HCT116 (cell line): ENCODE measurements around the gene PIPOX. TPM values are rescaled to one million over a fixed set of nuclear protein-coding genes. Genes with fewer than 3 reads are reported as not detected.

Experiments used
- ATAC-seq: fragments of 200-7000 bp; cut with Tn5 transposase; 2 replicates; pipeline ENCODE4 v1.9.1; 2020; ENCODE audit warnings: mild to moderate bottlenecking, moderate library complexity
- BruUV-seq: library from RNA; stranded (reverse); fragments of 400-500 nt; replicated peaks from 2 replicates; lab custom pipeline; 2021; lab: Mats Ljungman, UMichigan
- CTCF ChIA-PET: fragments of 300-600 bp; sonication (Branson Sonifier 250); formaldehyde crosslinking; loops from one replicate; lab custom pipeline; 2021; ENCODE audit warnings: antibody characterized with exemption; lab: Charles Lee
- POLR2A ChIA-PET: fragments of 300-600, 350-600 bp; sonication (Branson Sonifier 250); formaldehyde crosslinking; loops from one replicate; lab custom pipeline; 2021; ENCODE audit warnings: antibody characterized with exemption; lab: Charles Lee
- RAD21 ChIA-PET, 2 experiments: fragments of 300-600 bp; sonication (Branson Sonifier 250); formaldehyde crosslinking; loops; one replicate each; lab custom pipeline; 2023; ENCODE audit warnings: low total read pairs in 2 of 2; ENCODE audit not compliant: uncharacterized antibody in 2 of 2, unreplicated experiment in 2 of 2, low non-redundant PET in 1 of 2; lab: Charles Lee
- DNase-seq: peaks from one replicate; pipeline ENCODE4 v3.0.0-alpha.2; 2010; ENCODE audit warnings: low read depth, low spot score
- H2AFZ ChIP-seq: fragments of 200-600 bp; shearing (Covaris generic), sonication (generic); 2 replicates; pipeline ENCODE4 v1.6.1; 2017; ENCODE audit warnings: low read depth, mixed run types, mixed read lengths, antibody characterized with exemption, low read length; ENCODE audit not compliant: poor library complexity, severe bottlenecking
- H3K27ac ChIP-seq: 2 replicates; pipeline ENCODE4 v1.5.1; 2012; ENCODE audit warnings: low read depth, low read length
- H3K27me3 ChIP-seq: fragments of 200-600 bp; sonication (generic); 2 replicates; pipeline ENCODE4 v1.6.1; 2016; ENCODE audit warnings: mixed run types, low read length, mixed read lengths; ENCODE audit not compliant: insufficient read depth
- H3K36me3 ChIP-seq, 2 experiments: fragments of 200-500 bp in 1 of 2; fragments of 200-600 bp in 1 of 2; sonication (Bioruptor generic) in 1 of 2; sonication (generic) in 1 of 2; 2 replicates each; pipeline versions ENCODE4 v1.5.1 to v1.6.1; 2014 to 2016; ENCODE audit warnings: low read length in 2 of 2, inconsistent platforms in 1 of 2, mixed read lengths in 1 of 2, mixed run types in 1 of 2; ENCODE audit not compliant: insufficient read depth in 2 of 2, control insufficient read depth in 1 of 2
- H3K4me1 ChIP-seq, 2 experiments: fragments of 200-600 bp in 1 of 2; sonication (generic) in 1 of 2; 2 replicates each; pipeline versions ENCODE4 v1.5.1 to v1.6.1; 2012 to 2017; ENCODE audit warnings: low read length in 2 of 2, inconsistent platforms in 1 of 2, mild to moderate bottlenecking in 1 of 2, mixed read lengths in 1 of 2, mixed run types in 1 of 2, moderate library complexity in 1 of 2; ENCODE audit not compliant: insufficient read depth in 2 of 2, control insufficient read depth in 1 of 2
- H3K4me2 ChIP-seq: fragments of 200-600 bp; sonication (generic); 2 replicates; pipeline ENCODE4 v1.6.1; 2017; ENCODE audit warnings: mixed run types, low read length, mixed read lengths
- H3K4me3 ChIP-seq, 2 experiments: fragments of 200-600 bp in 1 of 2; sonication (generic) in 1 of 2; replicated peaks in 1 of 2; 2 replicates each; pipeline ENCODE4 v1.5.1; 2011 to 2016; ENCODE audit warnings: low read length in 2 of 2, control low read depth in 1 of 2, low read depth in 1 of 2, mild to moderate bottlenecking in 1 of 2, mixed read lengths in 1 of 2, mixed run types in 1 of 2
- H3K79me2 ChIP-seq: fragments of 200-600 bp; sonication (generic); 2 replicates; pipeline ENCODE4 v1.6.1; 2017; ENCODE audit warnings: mild to moderate bottlenecking, mixed run types, low read length, moderate library complexity, mixed read lengths; ENCODE audit not compliant: insufficient read depth
- H3K9ac ChIP-seq: fragments of 200-600 bp; sonication (generic); 2 replicates; pipeline ENCODE4 v1.6.1; 2016; ENCODE audit warnings: low read length, mixed read lengths
- H3K9me2 ChIP-seq: fragments of 200-600 bp; sonication (generic), shearing (Covaris generic); 2 replicates; pipeline ENCODE4 v1.6.1; 2017; ENCODE audit warnings: mixed run types, mild to moderate bottlenecking, moderate library complexity; ENCODE audit not compliant: insufficient read depth
- H3K9me3 ChIP-seq, 2 experiments: fragments of 200-500 bp in 1 of 2; fragments of 200-600 bp in 1 of 2; sonication (Bioruptor generic) in 1 of 2; sonication (generic) in 1 of 2; 2 replicates each; pipeline ENCODE4 v1.6.1; 2014 to 2017; ENCODE audit warnings: low read length in 2 of 2, mixed read lengths in 2 of 2, inconsistent platforms in 1 of 2, low read depth in 1 of 2, mild to moderate bottlenecking in 1 of 2, mixed run types in 1 of 2, moderate library complexity in 1 of 2; ENCODE audit not compliant: control insufficient read depth in 1 of 2, insufficient read depth in 1 of 2
- H4K20me1 ChIP-seq: fragments of 200-600 bp; sonication (generic), shearing (Covaris generic); 2 replicates; pipeline ENCODE4 v1.6.1; 2017; ENCODE audit warnings: mixed run types, mild to moderate bottlenecking, moderate library complexity; ENCODE audit not compliant: insufficient read depth
- CEBPB ChIP-seq: IDR thresholded peaks from 2 replicates; pipeline ENCODE4 v1.6.1; 2012; ENCODE audit warnings: low read depth
- EGR1 ChIP-seq: IDR thresholded peaks from 2 replicates; pipeline ENCODE4 v1.6.1; 2012; ENCODE audit warnings: low read depth
- EZH2 ChIP-seq: fragments of 200-600 bp; sonication (generic); IDR thresholded peaks from 2 replicates; pipeline ENCODE4 v1.6.1; 2017; ENCODE audit warnings: antibody characterized with exemption, mixed run types
- EZH2phosphoT487 ChIP-seq: fragments of 200-600 bp; IDR thresholded peaks from 2 replicates; pipeline ENCODE4 v1.6.1; 2018; ENCODE audit warnings: antibody characterized with exemption, borderline replicate concordance
- FOSL1 ChIP-seq: IDR thresholded peaks from 2 replicates; pipeline ENCODE4 v1.6.1; 2012; ENCODE audit warnings: low read depth
- JUND ChIP-seq: IDR thresholded peaks from 2 replicates; pipeline ENCODE4 v1.6.1; 2012
- POLR2A ChIP-seq: IDR thresholded peaks from 2 replicates; pipeline ENCODE4 v1.7.0; 2011; ENCODE audit warnings: borderline replicate concordance; ENCODE audit not compliant: insufficient read depth, insufficient read length; ENCODE audit errors: extremely low read depth
- POLR2AphosphoS5 ChIP-seq: IDR thresholded peaks from 2 replicates; pipeline ENCODE4 v1.6.1; 2011; ENCODE audit warnings: mild to moderate bottlenecking, low read depth, low read length, moderate library complexity
- SIN3A ChIP-seq: IDR thresholded peaks from 2 replicates; pipeline ENCODE4 v1.6.1; 2012; ENCODE audit warnings: low read depth
- SP1 ChIP-seq: IDR thresholded peaks from 2 replicates; pipeline ENCODE4 v1.6.1; 2012; ENCODE audit warnings: low read depth
- SRF ChIP-seq: IDR thresholded peaks from 2 replicates; pipeline ENCODE4 v1.6.1; 2012; ENCODE audit warnings: low read depth
- YY1 ChIP-seq: IDR thresholded peaks from 2 replicates; pipeline ENCODE4 v1.6.1; 2011; ENCODE audit warnings: low read length, low read depth, moderate library complexity, mild to moderate bottlenecking; ENCODE audit not compliant: insufficient replicate concordance; ENCODE audit errors: extremely low read depth
- ZFX ChIP-seq: fragments of 450-650 bp; IDR thresholded peaks from 2 replicates; pipeline ENCODE4 v1.6.1; 2017
- ZNF274 ChIP-seq: fragments of 200-500 bp; sonication (Bioruptor generic); IDR thresholded peaks from 2 replicates; pipeline ENCODE4 v1.6.1; 2014; ENCODE audit warnings: mild to moderate bottlenecking, low read depth, low read length, inconsistent platforms
- intact Hi-C: fragments of 100-400 bp; cut with micrococcal nuclease; formaldehyde crosslinking; loops from 2 replicates; pipeline ENCODE4 v1.10.0; 2022
- total RNA-seq: library from RNA; stranded (reverse); gene quantifications from one replicate; pipeline ENCODE4 v1.2.1, GENCODE V29; 2021; ENCODE audit not compliant: unreplicated experiment
- TF ChIP-seq, protein P1 (sequence below), 3 experiments: fragments of 200-600 bp in 1 of 3; sonication (generic) in 1 of 3; IDR thresholded peaks in 2 of 3; conservative IDR thresholded peaks in 1 of 3; 2 replicates each; pipeline ENCODE4 v1.5.1; 2012 to 2017; ENCODE audit warnings: low read depth in 2 of 3, low read length in 2 of 3, antibody characterized with exemption in 1 of 3, borderline replicate concordance in 1 of 3, control low read depth in 1 of 3, mild to moderate bottlenecking in 1 of 3, mixed read lengths in 1 of 3, mixed run types in 1 of 3, moderate library complexity in 1 of 3; ENCODE audit not compliant: insufficient read depth in 1 of 3
- TF ChIP-seq, protein P2 (sequence below): IDR thresholded peaks from 2 replicates; pipeline ENCODE4 v1.6.1; 2012
- TF ChIP-seq, protein P3 (sequence below): IDR thresholded peaks from 2 replicates; pipeline ENCODE4 v1.6.1; 2012; ENCODE audit warnings: low read depth
- TF ChIP-seq, protein P4 (sequence below): IDR thresholded peaks from 2 replicates; pipeline ENCODE4 v1.6.1; 2012

The PIPOX gene
- total RNA-seq, 1 experiment from 2014 or later, result 1.8 TPM

DNA sequence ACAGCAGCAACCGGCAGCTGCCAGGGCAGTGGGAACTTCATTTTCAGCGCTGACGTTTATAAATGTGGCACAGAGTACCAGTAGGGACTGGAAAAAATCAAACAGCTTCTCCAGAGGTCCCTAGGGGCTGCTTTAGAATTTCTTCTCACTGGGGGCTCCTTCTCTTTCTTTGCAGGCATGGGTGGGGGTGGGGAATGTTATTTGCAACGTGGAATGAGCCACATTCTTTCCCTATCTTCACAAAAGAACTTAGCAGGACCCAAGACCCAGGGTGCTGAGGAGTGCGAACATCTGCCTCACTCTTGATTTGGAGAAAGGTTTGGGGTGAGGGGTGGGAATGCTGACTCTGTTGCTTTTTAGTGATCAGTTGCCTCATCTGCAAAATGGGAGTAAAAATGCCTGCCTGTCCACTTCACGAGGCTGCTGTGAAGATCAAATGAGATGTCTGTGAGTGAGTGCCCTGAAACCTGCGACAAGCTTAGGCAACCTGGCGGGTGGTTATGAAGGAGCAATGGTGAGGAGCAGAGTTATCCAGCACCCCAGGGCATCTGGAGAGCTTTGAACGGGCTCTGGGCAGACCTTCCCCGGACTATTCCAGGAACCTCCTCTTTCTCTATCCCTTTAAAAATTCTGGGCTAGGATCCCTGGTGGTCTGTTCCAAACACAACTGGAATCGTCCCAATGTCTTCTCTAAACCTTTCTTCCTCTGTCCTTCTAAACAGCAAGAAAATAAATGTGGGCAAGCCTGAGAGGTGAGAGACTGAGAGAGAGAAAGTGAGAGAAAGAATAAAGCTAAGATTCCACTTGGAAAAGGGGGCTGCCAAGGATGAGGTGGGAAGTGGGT, 10.7 kb upstream of the PIPOX start:
- DNase-seq, result no peak
- no peaks in the 10 kb centered on the region for H3K36me3 ChIP-seq
- H4K20me1 ChIP-seq, result no peaks in the 10 kb centered on the region
- POLR2A ChIA-PET, result no interaction called here
- ATAC-seq, result no peak
- no peaks in the 10 kb centered on the region for H3K9me2 ChIP-seq
- H3K27me3 ChIP-seq, result peaks cover 41% of the 10 kb centered on the region
- H3K4me3 ChIP-seq, result no peak overlapping the region
- H2AFZ ChIP-seq, result no peak overlapping the region
- TF ChIP-seq ZNF274, result no peak
- no peak for TF ChIP-seq EGR1
- TF ChIP-seq POLR2A, result no peak
- TF ChIP-seq YY1, result no peak
- no peak for TF ChIP-seq ZFX
- TF ChIP-seq, protein P1, sequence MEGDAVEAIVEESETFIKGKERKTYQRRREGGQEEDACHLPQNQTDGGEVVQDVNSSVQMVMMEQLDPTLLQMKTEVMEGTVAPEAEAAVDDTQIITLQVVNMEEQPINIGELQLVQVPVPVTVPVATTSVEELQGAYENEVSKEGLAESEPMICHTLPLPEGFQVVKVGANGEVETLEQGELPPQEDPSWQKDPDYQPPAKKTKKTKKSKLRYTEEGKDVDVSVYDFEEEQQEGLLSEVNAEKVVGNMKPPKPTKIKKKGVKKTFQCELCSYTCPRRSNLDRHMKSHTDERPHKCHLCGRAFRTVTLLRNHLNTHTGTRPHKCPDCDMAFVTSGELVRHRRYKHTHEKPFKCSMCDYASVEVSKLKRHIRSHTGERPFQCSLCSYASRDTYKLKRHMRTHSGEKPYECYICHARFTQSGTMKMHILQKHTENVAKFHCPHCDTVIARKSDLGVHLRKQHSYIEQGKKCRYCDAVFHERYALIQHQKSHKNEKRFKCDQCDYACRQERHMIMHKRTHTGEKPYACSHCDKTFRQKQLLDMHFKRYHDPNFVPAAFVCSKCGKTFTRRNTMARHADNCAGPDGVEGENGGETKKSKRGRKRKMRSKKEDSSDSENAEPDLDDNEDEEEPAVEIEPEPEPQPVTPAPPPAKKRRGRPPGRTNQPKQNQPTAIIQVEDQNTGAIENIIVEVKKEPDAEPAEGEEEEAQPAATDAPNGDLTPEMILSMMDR (IDR thresholded peaks at IDR 0.05 in 2 of 3, conservative IDR thresholded peaks at IDR 0.05 in 1 of 3; ENCODE audit: borderline replicate concordance in 1 of 3, insufficient read depth in 1 of 3, low read depth in 2 of 3, low read length in 2 of 3), result no peak
- no peak for TF ChIP-seq JUND
- TF ChIP-seq SRF, result no peak
- TF ChIP-seq, protein P2, sequence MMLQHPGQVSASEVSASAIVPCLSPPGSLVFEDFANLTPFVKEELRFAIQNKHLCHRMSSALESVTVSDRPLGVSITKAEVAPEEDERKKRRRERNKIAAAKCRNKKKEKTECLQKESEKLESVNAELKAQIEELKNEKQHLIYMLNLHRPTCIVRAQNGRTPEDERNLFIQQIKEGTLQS, result no peak
- no peak for TF ChIP-seq EZH2
- TF ChIP-seq SIN3A, result no peak
- TF ChIP-seq, protein P3, sequence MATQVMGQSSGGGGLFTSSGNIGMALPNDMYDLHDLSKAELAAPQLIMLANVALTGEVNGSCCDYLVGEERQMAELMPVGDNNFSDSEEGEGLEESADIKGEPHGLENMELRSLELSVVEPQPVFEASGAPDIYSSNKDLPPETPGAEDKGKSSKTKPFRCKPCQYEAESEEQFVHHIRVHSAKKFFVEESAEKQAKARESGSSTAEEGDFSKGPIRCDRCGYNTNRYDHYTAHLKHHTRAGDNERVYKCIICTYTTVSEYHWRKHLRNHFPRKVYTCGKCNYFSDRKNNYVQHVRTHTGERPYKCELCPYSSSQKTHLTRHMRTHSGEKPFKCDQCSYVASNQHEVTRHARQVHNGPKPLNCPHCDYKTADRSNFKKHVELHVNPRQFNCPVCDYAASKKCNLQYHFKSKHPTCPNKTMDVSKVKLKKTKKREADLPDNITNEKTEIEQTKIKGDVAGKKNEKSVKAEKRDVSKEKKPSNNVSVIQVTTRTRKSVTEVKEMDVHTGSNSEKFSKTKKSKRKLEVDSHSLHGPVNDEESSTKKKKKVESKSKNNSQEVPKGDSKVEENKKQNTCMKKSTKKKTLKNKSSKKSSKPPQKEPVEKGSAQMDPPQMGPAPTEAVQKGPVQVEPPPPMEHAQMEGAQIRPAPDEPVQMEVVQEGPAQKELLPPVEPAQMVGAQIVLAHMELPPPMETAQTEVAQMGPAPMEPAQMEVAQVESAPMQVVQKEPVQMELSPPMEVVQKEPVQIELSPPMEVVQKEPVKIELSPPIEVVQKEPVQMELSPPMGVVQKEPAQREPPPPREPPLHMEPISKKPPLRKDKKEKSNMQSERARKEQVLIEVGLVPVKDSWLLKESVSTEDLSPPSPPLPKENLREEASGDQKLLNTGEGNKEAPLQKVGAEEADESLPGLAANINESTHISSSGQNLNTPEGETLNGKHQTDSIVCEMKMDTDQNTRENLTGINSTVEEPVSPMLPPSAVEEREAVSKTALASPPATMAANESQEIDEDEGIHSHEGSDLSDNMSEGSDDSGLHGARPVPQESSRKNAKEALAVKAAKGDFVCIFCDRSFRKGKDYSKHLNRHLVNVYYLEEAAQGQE, result no peak
- TF ChIP-seq FOSL1, result no peak
- no peak for TF ChIP-seq SP1
- no peak for TF ChIP-seq CEBPB
- TF ChIP-seq, protein P4, sequence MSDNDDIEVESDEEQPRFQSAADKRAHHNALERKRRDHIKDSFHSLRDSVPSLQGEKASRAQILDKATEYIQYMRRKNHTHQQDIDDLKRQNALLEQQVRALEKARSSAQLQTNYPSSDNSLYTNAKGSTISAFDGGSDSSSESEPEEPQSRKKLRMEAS, result no peak
- TF ChIP-seq POLR2AphosphoS5, result no peak
- no peak for TF ChIP-seq EZH2phosphoT487
- TF ChIP-seq, all 23 proteins: peak for 0
- Histone ChIP-seq H3K9ac (no peak overlapping the region), H3K4me1 (no peaks in the 10 kb centered on the region), H3K27ac (no peak overlapping the region), H3K79me2 (no peaks in the 10 kb centered on the region), H3K9me3 (peaks cover 12 to 18% of the 10 kb centered on the region in 2 experiments; a peak in 2 of 4 replicates), H3K4me2 (no peak overlapping the region)
- intact Hi-C loops, result no loop called here
- RAD21 ChIA-PET, result no interaction called here
- CTCF ChIA-PET, result no interaction called here
- no TSS peak for BruUV-seq
